Melanocyte of skin (primary cell): Measurements from ENCODE around the gene FCGR1A. TPM values are rescaled to one million over a fixed set of nuclear protein-coding genes. Genes with fewer than 3 reads are reported as not detected.

ENCODE experiments used
- total RNA-seq, 2 donors: library from RNA; depleted of rRNA; stranded (reverse); fragments of >200 nt; gene quantifications; 2 replicates each; pipeline ENCODE4 v1.2.3, GENCODE V29; 2012

FCGR1A gene
- total RNA-seq = not detected

DNA sequence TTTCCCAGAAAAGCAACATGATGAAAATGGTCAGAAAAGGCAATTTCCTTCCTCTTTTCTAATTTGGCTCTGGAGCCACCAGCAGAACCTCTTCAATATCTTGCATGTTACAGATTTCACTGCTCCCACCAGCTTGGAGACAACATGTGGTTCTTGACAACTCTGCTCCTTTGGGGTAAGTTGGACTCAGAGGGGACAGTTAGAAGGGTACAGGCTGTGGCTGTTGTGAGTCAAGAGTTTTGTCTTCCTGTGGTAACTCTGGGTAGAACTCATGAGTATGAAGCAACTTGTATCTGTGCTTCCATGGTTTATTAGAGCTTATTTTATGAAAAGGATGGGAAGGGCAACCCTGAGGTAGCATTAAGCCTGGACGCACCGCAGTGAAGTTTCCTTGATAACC, at the start of gene FCGR1A:
FCGR1A (plus strand) TSS at position 95 of the 400 bp plus-strand sequence; CDS start at position 145, 50 bp downstream.

Other genes starting within 250 kb of the FCGR1A start
- not detected for gene PPIAL4C, start 198.8 kb upstream of the FCGR1A start, total RNA-seq
- 10 to 100 TPM in 1 of 2 donors, 1 to 10 TPM in 1; 5.9 to 10.7 TPM for gene BOLA1, start 116.9 kb downstream of the FCGR1A start, total RNA-seq
- 1 to 10 TPM; 3.1 to 4.0 TPM for gene SV2A, start 135.2 kb downstream of the FCGR1A start, total RNA-seq
- 10 to 100 TPM; 12.4 to 28.3 TPM for gene SF3B4, start 145.1 kb downstream of the FCGR1A start, total RNA-seq
- gene MTMR11, start 154.2 kb downstream of the FCGR1A start, total RNA-seq = 1 to 10 TPM; 2.8 to 3.3 TPM
- gene OTUD7B, start 228.0 kb downstream of the FCGR1A start, total RNA-seq = 10 to 100 TPM; 33.7 to 39.3 TPM